Inflammatory macrophage treated with lipopolysaccharide for 4 hours (primary cell): ENCODE measurements around the gene RNASET2.
A peak's percentile ranks its signal among the peaks of the same experiment; 100 is the strongest.
"Not testable (repeated sequence)": the region's sequence is repeated elsewhere in the genome, so short reads cannot be mapped to it uniquely, and the experiment has no call there.

ENCODE experiments used
- DNase-seq: peaks from one replicate; pipeline ENCODE4 v3.0.0-alpha.2; 2020

The RNASET2 gene

DNA sequence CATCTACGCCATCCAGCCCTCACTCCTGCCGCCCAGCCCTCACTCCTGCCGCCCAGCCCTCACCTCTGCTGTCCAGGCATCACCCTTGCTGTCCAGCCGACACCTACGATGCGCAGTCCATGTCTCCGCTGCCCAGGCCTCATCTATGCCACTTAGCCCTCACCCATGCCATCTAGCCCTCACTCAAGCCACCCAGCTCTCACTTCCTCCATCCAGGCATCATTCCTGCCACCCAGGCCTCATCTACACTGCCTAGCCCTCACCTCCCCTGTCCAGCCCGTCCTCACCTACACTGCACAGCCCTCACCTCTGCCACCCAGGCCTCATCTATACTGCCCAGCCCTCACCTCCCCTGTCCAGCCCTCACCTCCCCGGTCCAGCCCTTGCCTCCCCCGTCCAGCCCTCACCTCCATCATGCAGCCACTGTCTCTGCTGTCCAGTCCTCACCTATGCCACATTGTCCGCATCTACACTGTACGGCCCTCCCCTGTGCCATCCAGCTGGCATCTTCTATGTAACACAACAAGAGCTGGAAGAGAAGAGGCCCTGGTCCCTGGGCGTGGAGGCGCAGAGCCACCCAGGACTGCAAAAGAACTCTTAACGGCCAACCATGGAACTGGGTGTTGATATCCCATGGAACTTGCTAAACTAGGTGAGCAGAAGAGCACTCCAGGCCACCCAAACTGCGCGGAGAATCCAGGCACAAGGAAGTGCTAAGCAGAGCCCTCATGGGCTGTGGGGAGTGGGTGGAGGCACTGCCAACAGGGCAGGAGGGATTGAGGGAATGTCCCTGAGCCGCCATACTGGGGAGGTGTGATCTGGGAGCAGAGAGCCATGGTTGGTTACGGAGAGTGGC, 31.0 kb downstream of the RNASET2 start:
- DNase-seq, result no peak

DNA sequence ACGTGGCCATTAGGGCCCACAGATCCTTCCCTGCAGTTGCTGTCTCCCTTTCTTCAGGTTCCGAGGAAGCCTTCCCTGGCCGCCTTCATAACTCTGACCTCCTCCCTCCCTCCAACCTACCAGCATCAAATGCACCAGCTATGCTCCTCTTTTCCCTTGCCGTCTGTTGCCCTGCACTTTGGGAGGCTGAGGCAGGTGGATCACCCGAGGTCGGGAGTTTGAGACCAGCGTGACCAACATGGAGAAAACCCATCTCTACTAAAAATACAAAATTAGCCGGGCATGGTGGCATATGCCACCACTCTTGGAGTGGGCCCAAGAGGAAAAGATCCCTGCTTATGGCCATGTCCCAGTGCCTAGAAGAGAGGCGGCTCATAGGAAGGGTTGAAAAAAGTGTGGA, 31.8 kb downstream of the RNASET2 start:
- no peak for DNase-seq

DNA sequence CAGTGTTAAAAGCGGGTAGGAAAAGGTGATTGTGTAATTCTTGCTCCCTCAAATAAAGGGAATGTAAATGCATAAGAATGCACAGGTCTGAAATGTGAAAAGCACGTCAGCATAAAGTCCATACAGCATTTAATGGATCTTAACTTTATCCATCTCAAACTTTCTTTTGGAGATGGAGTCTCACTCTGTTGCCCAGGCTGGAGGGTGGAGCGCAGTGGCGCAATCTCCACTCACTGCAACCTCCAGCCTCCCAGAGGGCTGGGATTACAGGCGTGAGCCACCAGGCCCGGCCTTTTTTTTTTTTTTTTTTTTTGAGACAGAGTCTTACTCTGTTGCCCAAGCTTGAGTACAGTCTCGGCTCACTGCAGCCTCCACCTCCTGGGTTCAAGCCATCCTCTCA, 33.4 kb downstream of the RNASET2 start:
- no peak for DNase-seq

DNA sequence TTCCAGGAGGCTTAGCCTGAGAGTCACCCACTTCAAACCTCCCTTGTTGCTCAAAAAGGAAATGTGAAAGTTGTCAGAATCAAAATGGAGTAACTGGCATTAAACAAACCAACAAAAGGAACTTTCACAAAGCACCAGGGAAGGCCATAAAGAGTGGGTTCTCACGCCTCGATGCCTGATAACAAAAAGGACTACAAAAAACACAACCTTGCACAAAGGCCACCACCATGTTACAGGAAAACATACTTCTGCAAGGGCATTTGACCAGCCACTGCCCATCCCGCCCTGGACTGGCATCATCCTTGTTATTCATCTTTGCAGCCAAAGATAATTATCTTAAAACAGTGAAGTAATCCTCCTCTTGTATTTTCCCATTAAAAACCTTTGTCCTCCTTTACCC, 34.8 kb downstream of the RNASET2 start:
- DNase-seq, result no peak

DNA sequence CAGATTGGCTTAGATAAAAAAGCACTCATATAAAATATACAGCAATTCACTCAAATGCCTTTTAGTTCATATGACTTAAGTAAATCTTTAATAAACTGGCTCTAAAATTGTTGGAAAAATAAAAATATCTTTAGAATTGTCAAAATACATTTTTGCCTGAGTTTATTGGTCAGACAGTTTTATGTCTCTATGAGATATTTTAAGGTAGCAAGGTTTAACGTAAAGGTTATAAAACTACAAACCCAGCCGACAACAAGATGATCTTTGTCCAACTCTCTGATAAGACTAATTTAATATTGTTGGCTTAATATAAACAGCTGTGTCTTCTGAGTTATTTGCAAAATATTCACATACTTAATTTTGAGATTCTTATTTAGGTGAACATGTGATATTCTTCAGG, 39.5 kb downstream of the RNASET2 start:
- no peak for DNase-seq

DNA sequence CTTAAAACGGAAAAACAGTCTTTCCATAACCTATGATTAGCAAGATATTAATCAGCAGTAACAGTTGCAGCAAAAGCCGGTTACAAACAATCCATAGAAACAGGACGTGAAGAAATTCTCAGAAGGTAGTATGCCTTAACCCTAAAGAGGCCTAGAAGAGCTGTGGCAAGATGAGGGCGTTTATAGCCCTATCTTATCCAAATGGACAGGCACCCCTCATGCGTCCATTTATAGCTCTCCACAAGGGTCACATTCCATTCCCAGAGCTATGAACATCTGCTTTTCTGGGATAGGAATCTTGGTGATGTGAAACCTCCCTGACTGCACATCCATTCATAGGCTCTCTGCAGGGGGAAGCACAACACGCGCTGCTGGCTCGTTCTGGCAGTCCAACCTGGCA, 40.9 kb downstream of the RNASET2 start:
- not testable (repeated sequence) for DNase-seq

DNA sequence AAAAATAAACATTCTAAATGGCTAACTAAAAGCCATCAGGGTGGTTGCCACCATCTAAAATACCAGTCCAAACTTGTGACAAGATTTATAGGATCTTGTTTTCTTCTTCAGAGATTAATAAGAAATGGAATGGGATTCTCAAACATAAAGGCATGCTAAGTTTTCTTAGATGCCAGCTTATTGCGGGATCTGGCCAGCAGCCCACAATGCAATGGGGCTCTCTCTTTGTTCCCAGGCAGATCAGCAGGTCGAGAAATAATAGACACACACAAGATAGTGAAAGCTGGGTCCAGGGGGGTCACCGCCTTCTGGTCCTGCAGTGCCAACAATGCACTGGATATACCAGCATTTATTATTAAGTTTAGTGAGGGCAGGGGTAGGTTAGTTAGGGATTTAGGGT, 41.4 kb downstream of the RNASET2 start:
- not testable (repeated sequence) for DNase-seq

DNA sequence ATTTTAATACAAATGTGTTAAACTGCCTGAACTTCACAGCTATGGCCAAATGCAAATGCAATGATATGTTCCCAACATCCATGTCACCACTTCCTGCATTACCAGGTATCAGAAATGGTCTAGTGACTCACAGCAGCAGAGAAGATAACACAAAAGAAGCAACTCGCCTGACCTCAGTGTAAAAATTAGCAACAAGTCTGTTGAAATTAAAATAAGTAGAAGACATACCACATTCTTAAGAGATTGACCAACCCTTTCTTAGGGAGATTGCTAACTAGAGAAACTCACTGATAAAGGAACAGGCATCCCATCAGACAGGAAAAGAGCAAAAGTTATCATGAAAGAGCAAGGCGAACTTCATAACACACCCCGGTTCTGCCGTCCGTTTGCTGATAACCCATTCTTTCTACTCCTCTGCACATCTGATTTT, 45.1 kb downstream of the RNASET2 start:
- DNase-seq, result peak; percentile 25

DNA sequence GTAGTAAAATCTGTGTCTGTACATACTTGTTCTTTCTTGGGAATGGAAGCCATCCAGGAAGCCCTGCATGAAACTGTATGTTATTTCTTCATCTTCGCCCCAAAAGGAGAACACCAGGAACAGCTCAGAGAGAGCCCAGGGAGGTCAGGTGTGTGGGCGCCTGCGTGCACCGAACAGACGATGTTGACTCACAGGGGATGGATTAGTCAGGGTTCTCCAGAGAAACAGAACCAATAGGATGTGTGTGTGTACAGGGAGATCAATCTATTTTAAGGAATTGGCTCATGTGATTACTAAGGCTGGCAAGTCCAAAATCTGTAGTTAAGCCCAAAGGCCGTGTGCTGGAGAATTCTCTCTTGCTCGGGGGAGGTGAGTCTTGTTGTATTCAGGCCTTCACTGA, 45.7 kb downstream of the RNASET2 start:
- DNase-seq, result peak; percentile 51

DNA sequence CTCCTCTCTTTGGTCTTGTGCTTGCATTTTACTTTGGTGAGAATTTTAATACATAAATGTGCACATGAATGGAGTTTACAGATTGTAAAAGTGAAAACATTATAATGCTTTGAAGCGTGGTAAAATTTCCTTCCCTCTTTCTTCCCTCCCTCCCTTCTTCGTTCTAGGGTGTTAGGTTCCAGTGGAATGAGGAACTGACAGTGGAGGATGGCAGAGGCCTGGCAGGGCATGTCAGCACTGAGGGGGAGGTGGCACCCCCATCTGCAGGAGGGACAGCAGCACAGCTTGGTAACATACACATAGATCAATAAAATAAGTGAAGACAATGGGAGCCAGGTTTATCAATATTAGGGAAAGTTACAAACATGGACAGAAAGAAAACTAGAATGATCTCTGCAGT, 47.5 kb downstream of the RNASET2 start:
- peak; percentile 29 for DNase-seq

DNA sequence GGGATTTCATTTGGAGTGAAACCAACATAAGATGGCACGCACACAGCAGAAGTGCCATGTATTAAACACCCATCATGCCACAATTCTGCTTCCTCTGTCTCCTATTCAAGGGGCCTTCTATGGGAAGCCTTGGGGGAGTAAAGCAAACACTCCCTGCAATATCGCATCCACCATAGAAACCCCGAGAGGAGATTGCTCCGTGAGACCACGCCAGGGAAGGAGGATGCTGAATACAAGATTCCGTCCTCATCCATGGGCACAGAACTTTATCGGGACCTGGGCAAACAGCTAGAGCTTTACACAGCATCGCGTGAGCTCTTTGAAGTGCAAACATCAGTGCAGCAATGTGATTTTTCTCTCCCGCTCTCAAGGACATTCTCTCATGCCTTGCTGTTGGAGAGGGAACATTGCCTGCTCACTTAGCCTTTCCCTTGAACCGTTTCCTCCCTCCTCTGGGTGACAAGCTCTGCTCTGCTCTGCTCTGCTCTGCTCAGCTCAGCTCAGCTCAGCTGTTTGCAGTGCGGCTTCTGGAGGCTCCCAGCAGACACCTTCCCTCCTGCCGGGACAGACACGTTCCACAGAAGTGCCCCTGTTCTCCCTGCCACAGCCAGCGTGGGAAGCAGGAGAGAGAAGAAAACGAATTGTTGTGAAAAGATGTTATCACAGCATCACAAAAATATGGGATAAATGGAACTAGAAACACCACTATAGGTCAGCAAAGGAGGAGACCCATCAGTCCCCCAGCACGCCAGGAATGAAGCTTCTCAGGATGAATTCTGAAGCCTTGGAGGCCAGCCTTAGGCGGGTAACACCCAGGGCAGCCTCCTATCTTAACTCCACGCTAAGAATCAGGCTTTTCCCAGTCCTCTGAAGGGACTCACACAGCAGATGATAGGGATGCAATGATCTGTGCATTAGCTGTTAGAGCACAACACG, 48.2 kb downstream of the RNASET2 start:
- no peak for DNase-seq

DNA sequence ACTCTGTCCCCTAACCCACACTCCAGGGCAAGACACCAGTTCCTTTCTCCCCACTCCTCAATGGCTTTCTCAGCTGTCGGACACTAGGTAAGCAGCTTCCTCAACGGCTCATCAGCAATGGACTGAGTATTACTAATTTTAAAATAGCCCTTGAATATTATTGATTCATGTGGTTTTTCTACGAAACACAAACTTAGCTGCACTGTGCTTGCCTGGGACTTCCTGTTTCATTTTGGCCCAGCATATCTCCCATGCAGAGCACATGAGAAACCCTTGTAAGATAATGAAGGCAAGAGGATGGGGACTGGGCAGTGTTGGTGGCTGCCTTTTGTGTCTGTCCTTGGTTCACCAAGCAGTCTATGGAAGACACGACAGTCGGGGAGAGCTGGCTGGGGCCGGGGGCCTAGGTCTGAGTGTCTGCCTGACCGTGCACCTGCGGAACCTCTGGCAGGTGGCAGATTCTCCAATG, 48.9 kb downstream of the RNASET2 start:
- DNase-seq, result peak; percentile 50

DNA sequence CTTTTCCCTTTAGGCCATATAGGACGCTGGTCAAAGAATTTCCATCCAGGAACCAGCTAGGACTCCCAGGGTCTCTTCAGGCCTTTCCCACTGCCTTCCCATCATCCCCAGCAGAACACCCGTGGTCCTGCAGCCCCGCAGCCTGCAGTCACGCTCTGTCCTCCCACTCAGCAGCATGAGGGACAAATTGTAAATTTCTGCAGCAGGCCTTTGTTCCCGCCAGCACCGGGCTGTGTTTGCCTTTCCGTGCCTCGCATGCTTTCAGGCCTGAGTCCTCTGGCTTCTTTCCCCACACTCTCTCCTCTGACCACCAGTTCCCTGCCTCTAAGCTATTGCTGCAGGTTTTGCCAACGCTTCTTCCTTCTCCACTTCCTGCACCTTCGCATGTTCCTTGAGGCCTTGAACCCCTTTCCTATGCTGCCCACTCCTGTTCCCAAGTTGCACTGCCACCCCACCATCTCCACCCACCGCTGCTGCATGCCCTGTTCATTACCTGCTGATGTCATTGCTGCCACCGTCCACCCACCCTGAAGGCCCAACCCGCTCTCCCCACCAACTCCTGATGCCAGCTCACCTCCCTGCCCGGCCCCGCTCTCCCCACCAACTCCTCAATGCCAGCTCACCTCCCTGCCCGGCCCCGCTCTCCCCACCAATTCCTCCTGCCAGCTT, 49.8 kb downstream of the RNASET2 start:
- DNase-seq, result no peak

DNA sequence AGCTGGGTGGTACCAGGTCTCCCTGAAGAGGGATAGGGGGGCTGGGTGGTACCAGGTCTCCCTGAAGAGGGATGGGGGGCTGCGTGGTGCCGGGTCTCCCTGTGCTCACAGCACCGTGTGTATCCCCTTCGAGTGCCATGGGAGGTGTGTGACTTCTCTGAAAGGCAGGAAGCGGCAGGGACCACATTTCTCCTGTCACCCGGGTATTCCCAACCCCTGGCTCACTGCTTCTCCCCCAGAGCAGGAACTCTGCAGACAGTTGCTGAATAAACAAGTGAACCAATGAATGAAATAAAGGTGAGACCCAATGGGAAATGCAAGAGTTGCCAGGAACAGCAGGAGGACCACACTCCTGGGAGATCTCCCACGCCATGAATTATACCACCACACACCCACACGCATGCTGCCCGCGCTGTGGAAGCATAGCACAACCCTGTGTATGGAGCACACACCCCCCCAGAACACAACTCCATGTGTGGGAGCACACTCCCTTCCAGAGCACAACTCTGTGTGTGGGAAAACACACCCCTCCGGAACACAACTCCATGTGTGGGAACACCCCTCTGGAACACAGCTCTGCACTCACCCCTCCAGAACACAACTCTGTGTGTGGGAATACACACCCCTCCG, 50.7 kb downstream of the RNASET2 start:
- no peak for DNase-seq

DNA sequence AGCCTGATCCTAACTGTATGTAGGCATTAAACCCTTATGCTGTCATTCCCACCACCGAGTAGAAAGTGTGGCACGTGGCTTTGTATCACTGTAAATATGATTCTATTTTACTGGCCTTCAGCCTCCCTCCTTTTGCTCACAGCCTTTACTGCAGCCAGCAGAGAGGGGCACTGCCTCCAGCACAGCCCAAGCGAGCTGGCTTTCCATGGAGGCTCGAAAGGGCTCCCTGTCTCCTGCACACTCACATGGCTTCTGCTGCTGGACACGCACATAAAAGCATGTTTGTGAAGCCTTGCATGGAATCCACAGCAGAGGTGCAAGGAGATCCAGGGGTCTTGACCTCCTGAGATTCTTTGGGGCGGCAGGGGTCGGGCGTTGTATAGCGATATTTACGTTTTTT, 51.3 kb downstream of the RNASET2 start:
- DNase-seq, result no peak

DNA sequence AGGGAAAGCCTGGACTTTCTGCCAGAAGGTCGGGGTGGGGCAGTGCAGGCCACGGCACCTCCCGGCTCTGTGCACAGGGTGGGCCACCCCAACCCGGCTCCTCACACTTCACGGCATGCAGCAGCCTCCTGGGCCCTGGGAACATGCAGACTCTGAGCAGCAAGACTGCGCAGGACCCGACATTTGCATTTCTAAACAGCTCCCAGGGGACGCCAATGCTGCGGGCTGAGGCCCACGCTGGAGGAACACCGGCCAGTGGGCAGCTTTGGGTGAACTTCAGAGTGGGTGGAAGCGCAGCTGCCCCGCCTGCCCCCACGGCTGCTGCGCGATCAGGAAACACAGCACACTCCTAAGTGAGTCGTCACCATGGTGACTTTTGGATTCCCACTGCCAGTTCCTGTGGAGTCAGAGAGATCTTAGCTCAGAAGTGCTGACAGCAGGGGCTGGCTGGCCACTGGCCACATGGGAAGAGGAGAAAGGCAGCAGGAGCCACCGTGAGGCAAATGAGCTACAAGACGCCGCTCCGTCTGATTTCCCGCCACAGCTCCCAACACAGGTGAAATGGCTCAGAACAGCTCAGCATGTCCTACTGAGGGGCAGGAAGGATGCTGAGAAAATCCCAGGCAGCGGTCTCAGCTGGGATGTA, 52.1 kb downstream of the RNASET2 start:
- no peak for DNase-seq

DNA sequence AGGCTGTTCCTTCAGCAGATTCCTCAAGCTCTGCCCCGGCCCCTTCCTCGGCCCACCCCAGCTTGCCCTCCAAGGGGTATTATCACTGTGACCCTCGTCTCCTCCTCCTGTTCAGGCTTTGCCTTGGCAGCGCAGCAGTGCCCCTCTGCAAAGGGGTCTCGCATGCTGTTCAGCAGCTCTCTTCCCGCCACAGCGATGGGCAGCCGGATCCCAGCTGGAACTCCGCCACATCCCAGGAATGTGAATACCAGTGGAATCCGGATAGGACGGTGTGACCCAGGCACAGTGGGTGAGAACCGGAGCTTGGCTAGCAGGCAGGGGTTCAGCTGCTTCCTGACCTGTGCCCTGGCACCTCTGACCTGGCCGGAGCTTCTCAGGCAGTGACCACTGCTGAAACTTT, 52.9 kb downstream of the RNASET2 start:
- no peak for DNase-seq

DNA sequence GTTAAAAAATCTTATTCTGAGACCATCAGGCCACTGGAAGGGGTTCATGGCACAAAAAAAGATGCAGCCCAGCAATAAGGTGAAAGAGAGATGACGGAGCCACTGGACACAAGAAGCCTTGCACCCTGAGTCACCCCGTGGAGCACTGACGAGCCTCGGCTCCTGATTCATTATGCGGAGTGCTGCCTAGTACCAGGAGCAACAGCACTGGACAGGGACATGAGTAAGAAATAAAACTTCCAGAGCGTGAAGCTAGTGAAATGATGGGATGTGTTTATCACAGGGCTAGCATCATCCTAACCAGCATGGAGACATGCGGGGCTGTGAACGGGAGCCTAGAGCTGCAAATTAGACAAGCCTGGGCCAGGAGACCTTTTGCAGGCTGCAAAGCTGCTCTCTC, 53.3 kb downstream of the RNASET2 start:
- DNase-seq, result no peak

DNA sequence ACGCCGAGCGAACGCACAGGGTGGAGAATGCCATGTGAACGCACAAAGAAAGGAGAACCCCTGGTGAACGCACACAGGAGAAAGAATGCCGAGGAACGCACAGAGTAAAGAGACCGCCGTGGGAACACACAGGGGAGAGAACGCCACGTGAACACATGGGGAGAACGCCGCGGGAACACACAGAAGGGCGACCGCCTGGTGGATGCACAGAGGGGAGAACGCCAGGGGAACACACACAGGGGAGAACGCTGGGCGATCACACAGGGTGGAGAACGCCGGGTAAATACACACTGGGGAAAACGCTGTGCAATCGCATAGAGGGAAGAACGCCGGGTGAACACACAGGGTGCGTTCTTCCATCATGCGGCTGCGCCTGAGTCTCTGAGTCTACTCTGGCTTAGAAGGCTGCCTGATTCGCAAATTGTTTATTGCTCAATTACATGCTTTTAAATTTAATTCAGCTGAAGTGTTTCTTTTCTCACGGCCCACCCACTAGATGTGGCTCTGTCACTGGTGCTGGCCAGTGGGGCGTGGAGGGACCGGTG, 54.1 kb downstream of the RNASET2 start:
- DNase-seq, result no peak

DNA sequence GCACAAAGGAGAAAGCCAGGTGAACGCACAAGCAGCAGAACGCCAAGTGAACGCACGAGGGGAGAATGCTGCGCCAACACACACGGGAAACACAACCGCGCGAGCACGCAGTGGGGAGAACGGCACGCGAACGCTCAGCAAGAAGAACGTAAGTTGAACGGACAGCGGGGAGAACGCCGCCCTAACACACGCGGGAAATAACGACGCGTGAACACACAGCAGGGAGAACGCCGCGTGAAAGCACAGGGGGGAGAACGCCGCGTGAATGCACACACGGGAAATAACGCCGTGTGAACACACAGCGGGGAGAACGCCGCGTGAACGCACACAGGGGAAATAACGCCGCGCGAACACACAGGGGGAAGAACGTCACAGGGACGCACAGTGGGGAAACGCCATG, 54.7 kb downstream of the RNASET2 start:
- DNase-seq, result no peak

DNA sequence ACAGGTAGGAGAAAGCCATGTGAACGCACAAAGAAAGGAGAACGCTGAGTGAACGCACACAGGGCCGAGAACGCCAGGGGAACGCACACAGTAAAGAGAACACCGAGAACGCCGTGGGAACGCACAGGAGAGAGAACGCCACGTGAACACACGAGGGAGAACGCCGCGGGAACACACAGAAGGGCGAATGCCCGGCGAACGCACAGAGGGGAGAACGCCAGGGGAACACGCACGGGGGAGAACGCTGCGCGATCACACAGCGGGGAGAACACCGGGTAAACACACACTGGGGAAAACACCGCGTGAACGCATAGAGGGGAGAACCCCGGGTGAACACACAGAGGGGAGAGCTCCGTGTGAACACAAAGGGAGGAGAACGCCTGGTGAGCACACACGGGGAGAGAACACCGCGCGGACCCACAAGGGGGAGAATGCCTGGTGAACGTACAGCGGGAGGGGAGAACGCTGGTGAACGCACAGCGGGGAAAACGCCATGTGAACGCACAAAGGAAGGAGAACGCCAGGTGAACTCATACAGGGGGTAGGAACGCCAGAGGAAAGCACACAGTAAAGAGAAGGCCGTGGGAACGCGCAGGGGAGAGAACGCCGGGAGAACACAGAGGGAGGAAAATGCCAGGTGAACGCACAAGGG, 55.3 kb downstream of the RNASET2 start:
- DNase-seq, result no peak
